CD4-positive, alpha-beta T cell treated with Interleukin-12 subunit alpha and Interleukin-12 subunit beta, for 1 hour (primary cell): ENCODE data around the gene ALPI.

Source experiments
- DNase-seq: peaks from one replicate; pipeline ENCODE4 v3.0.0-alpha.2; 2020

ALPI gene

GRCh38 chr2:232486558-232487384, 30.8 kb downstream of the ALPI start:
- no peak for DNase-seq

- no peak for DNase-seq
Measured at GRCh38 chr2:232487385-232488096, 31.6 kb downstream of the ALPI start, which contains the start of gene ECEL1. Gene ECEL1 (minus strand): TSS chr2:232487834. CDS start chr2:232486653, 1,181 bp downstream.

- no peak for DNase-seq
Measured at GRCh38 chr2:232488097-232488711, 32.3 kb downstream of the ALPI start.

- DNase-seq = no peak
Measured at GRCh38 chr2:232488721-232489300, 32.9 kb downstream of the ALPI start.

GRCh38 chr2:232489516-232490220, 33.7 kb downstream of the ALPI start:
- DNase-seq = no peak

- DNase-seq = no peak
Measured at GRCh38 chr2:232490221-232491138, 34.5 kb downstream of the ALPI start.

- no peak for DNase-seq
Measured at GRCh38 chr2:232491139-232491780, 35.3 kb downstream of the ALPI start.

- DNase-seq = no peak
Measured at GRCh38 chr2:232492236-232492848, 36.4 kb downstream of the ALPI start.

- no peak for DNase-seq
Measured at GRCh38 chr2:232492963-232493700, 37.2 kb downstream of the ALPI start.

- no peak for DNase-seq
Measured at GRCh38 chr2:232493701-232494474, 37.9 kb downstream of the ALPI start.

GRCh38 chr2:232494542-232494941, 38.6 kb downstream of the ALPI start:
- no peak for DNase-seq

- DNase-seq = no peak
Measured at GRCh38 chr2:232495292-232495691, 39.3 kb downstream of the ALPI start.

- no peak for DNase-seq
Measured at GRCh38 chr2:232496501-232497270, 40.7 kb downstream of the ALPI start.

- no peak for DNase-seq
Measured at GRCh38 chr2:232497348-232497747, 41.4 kb downstream of the ALPI start.

GRCh38 chr2:232498452-232498851, 42.5 kb downstream of the ALPI start:
- no peak for DNase-seq

- no peak for DNase-seq
Measured at GRCh38 chr2:232501331-232501771, 45.4 kb downstream of the ALPI start.

GRCh38 chr2:232501794-232502390, 45.9 kb downstream of the ALPI start:
- no peak for DNase-seq

GRCh38 chr2:232502511-232502910, 46.6 kb downstream of the ALPI start:
- no peak for DNase-seq
